ENCODE measurements around the gene NHSL1.

GRCh38 chr6:138529478-138529877 is 30.2 kb upstream of the NHSL1 start:
- TF ChIP-seq ZFP30 (CRISPR knock-in tag; IDR thresholded peaks at IDR 0.05) (no peak), ZNF565 (CRISPR knock-in tag; conservative IDR thresholded peaks at IDR 0.05; ENCODE audit: low read depth) (no peak)
- TF ChIP-seq, protein P1, sequence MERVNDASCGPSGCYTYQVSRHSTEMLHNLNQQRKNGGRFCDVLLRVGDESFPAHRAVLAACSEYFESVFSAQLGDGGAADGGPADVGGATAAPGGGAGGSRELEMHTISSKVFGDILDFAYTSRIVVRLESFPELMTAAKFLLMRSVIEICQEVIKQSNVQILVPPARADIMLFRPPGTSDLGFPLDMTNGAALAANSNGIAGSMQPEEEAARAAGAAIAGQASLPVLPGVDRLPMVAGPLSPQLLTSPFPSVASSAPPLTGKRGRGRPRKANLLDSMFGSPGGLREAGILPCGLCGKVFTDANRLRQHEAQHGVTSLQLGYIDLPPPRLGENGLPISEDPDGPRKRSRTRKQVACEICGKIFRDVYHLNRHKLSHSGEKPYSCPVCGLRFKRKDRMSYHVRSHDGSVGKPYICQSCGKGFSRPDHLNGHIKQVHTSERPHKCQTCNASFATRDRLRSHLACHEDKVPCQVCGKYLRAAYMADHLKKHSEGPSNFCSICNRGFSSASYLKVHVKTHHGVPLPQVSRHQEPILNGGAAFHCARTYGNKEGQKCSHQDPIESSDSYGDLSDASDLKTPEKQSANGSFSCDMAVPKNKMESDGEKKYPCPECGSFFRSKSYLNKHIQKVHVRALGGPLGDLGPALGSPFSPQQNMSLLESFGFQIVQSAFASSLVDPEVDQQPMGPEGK (CRISPR knock-in tag; IDR thresholded peaks at IDR 0.05; ENCODE audit: borderline replicate concordance): no peak

Data from SK-N-SH treated with all-trans-retinoic acid at 6 μM for 48 hours (cell line).